HepG2 (cell line): ENCODE measurements around the gene BORCS5. TPM values are rescaled to one million over a fixed set of nuclear protein-coding genes. Genes with fewer than 3 reads are reported as not detected.

Source experiments
- ATAC-seq: fragments of 200-7000 bp; cut with Tn5 transposase; 3 replicates; pipeline ENCODE4 v1.9.1; 2020; ENCODE audit warnings: mild to moderate bottlenecking, moderate library complexity
- BruUV-seq: library from RNA; stranded (reverse); fragments of 400-500 nt; replicated peaks from 2 replicates; lab custom pipeline; 2021; lab: Mats Ljungman, UMichigan
- CTCF ChIA-PET: fragments of 300-600 bp; formaldehyde crosslinking; extraction: SDS; loops from one replicate; lab custom pipeline; 2021; ENCODE audit warnings: low total read pairs, inconsistent platforms, low intra/inter-chr PET ratio; lab: Yijun Ruan, JAX
- POLR2A ChIA-PET: fragments of 350-600 bp; sonication (Branson Sonifier 250); formaldehyde crosslinking; loops from one replicate; lab custom pipeline; 2020; ENCODE audit warnings: antibody characterized with exemption, inconsistent platforms; lab: Yijun Ruan, JAX
- DNase-seq: peaks from one replicate; pipeline ENCODE4 v3.0.0-alpha.2; 2015; ENCODE audit warnings: low spot score
- FAIRE-seq: peaks from 3 replicates; lab custom pipeline; 2011; peaks lifted over from hg19 to GRCh38; lab: Jason Lieb, UNC
- H2AFZ ChIP-seq: one replicate; pipeline ENCODE4 v1.6.1; 2011; ENCODE audit warnings: low read length, inconsistent platforms
- H3K27ac ChIP-seq: fragments of 300-600 bp; 3 replicates; pipeline ENCODE4 v1.8.0; 2011; ENCODE audit warnings: mixed run types, mild to moderate bottlenecking, mixed read lengths, low read length, inconsistent platforms; ENCODE audit not compliant: insufficient read depth; ENCODE audit errors: extremely low read length
- H3K27me3 ChIP-seq, 2 experiments: fragments of 200-600 bp in 1 of 2; 2 replicates in 1 of 2; 3 replicates in 1 of 2; pipeline versions ENCODE4 v1.6.0 to v1.8.0; 2011; ENCODE audit warnings: low read length in 2 of 2, mild to moderate bottlenecking in 2 of 2, moderate library complexity in 2 of 2, inconsistent platforms in 1 of 2; ENCODE audit not compliant: insufficient read depth in 2 of 2, control insufficient read depth in 1 of 2
- H3K36me3 ChIP-seq, 2 experiments: fragments of 200-600 bp in 1 of 2; replicated peaks in 1 of 2; 2 replicates in 1 of 2; 3 replicates in 1 of 2; pipeline versions ENCODE4 v1.5.1 to v1.8.0; 2011; ENCODE audit warnings: low read length in 2 of 2, inconsistent platforms in 1 of 2; ENCODE audit not compliant: insufficient read depth in 2 of 2, control insufficient read depth in 1 of 2
- H3K4me1 ChIP-seq: 2 replicates; pipeline ENCODE4 v1.5.1; 2012; ENCODE audit warnings: low read length, inconsistent platforms; ENCODE audit not compliant: insufficient read depth
- H3K4me2 ChIP-seq: 2 replicates; pipeline ENCODE4 v1.6.0; 2011; ENCODE audit warnings: low read depth, low read length, inconsistent platforms
- H3K4me3 ChIP-seq, 3 experiments: fragments of 200-600 bp in 1 of 3; sonication (generic), shearing (Covaris generic) in 1 of 3; replicated peaks in 1 of 3; 2 replicates each; pipeline ENCODE4 v1.5.1; 2011 to 2016; ENCODE audit warnings: low read length in 3 of 3, inconsistent platforms in 2 of 3, low read depth in 2 of 3, mild to moderate bottlenecking in 2 of 3, control low read depth in 1 of 3, mixed read lengths in 1 of 3; ENCODE audit not compliant: insufficient read depth in 1 of 3
- H3K79me2 ChIP-seq: one replicate; pipeline ENCODE4 v1.6.1; 2011; ENCODE audit warnings: low read length, inconsistent platforms; ENCODE audit not compliant: insufficient read depth
- H3K9ac ChIP-seq: 2 replicates; pipeline ENCODE4 v1.6.0; 2011; ENCODE audit warnings: mild to moderate bottlenecking, low read depth, low read length, inconsistent platforms; ENCODE audit not compliant: insufficient read depth
- H3K9me3 ChIP-seq: 2 replicates; pipeline ENCODE4 v1.5.1; 2012; ENCODE audit warnings: mild to moderate bottlenecking, low read length
- H4K20me1 ChIP-seq: 2 replicates; pipeline ENCODE4 v1.6.0; 2011; ENCODE audit warnings: inconsistent platforms, mild to moderate bottlenecking, low read length, moderate library complexity; ENCODE audit not compliant: insufficient read depth
- AKAP8 ChIP-seq: sonication (generic); formaldehyde crosslinking; IDR thresholded peaks from 2 replicates; pipeline ENCODE4 v1.5.1; 2020; ENCODE audit warnings: mild to moderate bottlenecking, missing genetic modification reagents
- CREBL2 ChIP-seq: sonication (generic); formaldehyde crosslinking; IDR thresholded peaks from 2 replicates; pipeline ENCODE4 v1.8.1; 2023; ENCODE audit warnings: missing genetic modification reagents, mild to moderate bottlenecking, borderline replicate concordance
- HOXA5 ChIP-seq: sonication (generic); formaldehyde crosslinking; IDR thresholded peaks from 2 replicates; pipeline ENCODE4 v1.4.0; 2020; ENCODE audit warnings: missing genetic modification reagents
- SALL2 ChIP-seq: sonication (generic); formaldehyde crosslinking; IDR thresholded peaks from 2 replicates; pipeline ENCODE4 v1.8.1; 2023; ENCODE audit warnings: mild to moderate bottlenecking, missing genetic modification reagents, inconsistent platforms
- ZBTB42 ChIP-seq: sonication (generic); formaldehyde crosslinking; IDR thresholded peaks from 2 replicates; pipeline ENCODE4 v1.5.0; 2020; ENCODE audit warnings: mild to moderate bottlenecking, missing genetic modification reagents
- ZMYM2 ChIP-seq: sonication (generic); formaldehyde crosslinking; IDR thresholded peaks from 2 replicates; pipeline ENCODE4 v1.8.0; 2022; ENCODE audit warnings: mild to moderate bottlenecking, missing genetic modification reagents
- ZNF20 ChIP-seq: sonication (generic); formaldehyde crosslinking; IDR thresholded peaks from 2 replicates; pipeline ENCODE4 v1.4.0; 2020; ENCODE audit warnings: mild to moderate bottlenecking, moderate library complexity, missing genetic modification reagents
- WGBS: methylation state at CpG from one replicate; pipeline ENCODE4 v1.1.6; 2017; ENCODE audit warnings: low lambda C conversion rate; 5-methylcytosine and 5-hydroxymethylcytosine counted together
- in situ Hi-C: cut with HindIII; loops from 2 replicates; pipeline ENCODE4 v1.10.0; 2017; ENCODE audit warnings: low pct_unique_long_range_greater_than_20kb; ENCODE audit not compliant: extremely low pct_ligation_motif_present
- intact Hi-C: fragments of 100-400 bp; cut with micrococcal nuclease; formaldehyde crosslinking; loops from one replicate; pipeline ENCODE4 v1.10.0; 2022; ENCODE audit not compliant: unreplicated experiment
- polyA plus RNA-seq, 8 experiments: library from polyadenylated mRNA; depleted of rRNA in 3 of 8; stranded (reverse) in 7 of 8; unstranded in 1 of 8; fragments of >200 nt; fragmentation: Illumina TruSeq in 4 of 8; extraction: Trizol in 4 of 8; gene quantifications; 2 replicates each; pipeline versions ENCODE4 v1.2.1 to v1.2.3, GENCODE V29; 2011 to 2016; ENCODE audit warnings: low read depth in 4 of 8, missing spikeins in 1 of 8, mixed read lengths in 1 of 8; ENCODE audit not compliant: insufficient read depth in 1 of 8
- total RNA-seq, 5 experiments: library from RNA; depleted of rRNA; stranded (reverse); fragments of >200 nt; fragmentation: Illumina TruSeq; extraction: Trizol; gene quantifications; 2 replicates each; pipeline ENCODE4 v1.2.3, GENCODE V29; 2016; ENCODE audit warnings: low read depth in 1 of 5
- TF ChIP-seq, protein P1 (sequence below): sonication (generic); formaldehyde crosslinking; IDR thresholded peaks from 2 replicates; pipeline ENCODE4 v1.4.0; 2020; ENCODE audit warnings: mild to moderate bottlenecking, missing genetic modification reagents

The BORCS5 gene
- total and polyA plus RNA-seq, 2 of the 13 experiments (the other 11 are each of a cell fraction or from before 2014, with no cell fraction given), result 3.9 to 4.7 TPM

DNA sequence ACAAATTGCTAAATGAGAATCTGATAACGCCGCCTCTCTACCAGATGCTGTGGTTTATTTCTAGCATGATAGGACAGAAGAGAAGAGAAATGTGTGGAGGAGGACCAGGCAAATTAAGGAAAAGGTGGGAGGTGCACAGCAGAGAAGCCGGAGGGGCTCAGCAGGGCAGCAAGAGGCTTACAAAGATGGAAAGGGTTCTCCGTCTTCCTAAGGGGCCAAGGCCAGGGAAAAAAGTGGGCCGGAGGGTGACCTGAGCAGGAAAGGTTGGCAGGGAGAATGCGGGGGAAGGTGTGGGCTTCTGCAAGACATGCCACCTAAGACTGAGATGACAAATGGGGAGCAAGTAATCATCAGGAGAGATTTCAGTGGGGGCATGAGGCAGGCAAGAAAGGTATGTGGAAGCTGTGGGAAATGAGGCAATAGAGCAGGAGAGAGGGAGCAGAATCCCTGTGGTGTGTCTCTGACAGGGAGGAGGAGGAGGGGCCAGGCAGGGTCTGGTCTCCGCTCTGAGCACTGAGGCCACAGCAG is 25.6 kb upstream of the BORCS5 start:
- ATAC-seq, result no peak
- Histone ChIP-seq H3K79me2 (no peaks in the 10 kb centered on the region), H3K27me3 (no peaks in the 10 kb centered on the region), H3K9ac (no peak overlapping the region), H3K4me1 (peaks cover 38% of the 10 kb centered on the region), H4K20me1 (no peaks in the 10 kb centered on the region), H3K4me3 (no peak overlapping the region), H3K9me3 (no peaks in the 10 kb centered on the region), H2AFZ (no peak overlapping the region), H3K4me2 (no peak overlapping the region; the same call in 1 of the 2 replicates), H3K36me3 (no peaks in the 10 kb centered on the region), H3K27ac (no peak overlapping the region)
- CTCF ChIA-PET, result no interaction called here
- in situ Hi-C loops, result no loop called here
- POLR2A ChIA-PET, result no interaction called here
- WGBS, result 76% methylated on average over 7 of the region's 7 CpGs
- intact Hi-C loops, result loop anchor here (5.0 kb wide), 1 partner anchor 164 kb away; no protein-coding TSS in a partner anchor
- FAIRE-seq, result no peak
- TF ChIP-seq SALL2 (CRISPR knock-in tag), result no peak
- TF ChIP-seq, protein P1, sequence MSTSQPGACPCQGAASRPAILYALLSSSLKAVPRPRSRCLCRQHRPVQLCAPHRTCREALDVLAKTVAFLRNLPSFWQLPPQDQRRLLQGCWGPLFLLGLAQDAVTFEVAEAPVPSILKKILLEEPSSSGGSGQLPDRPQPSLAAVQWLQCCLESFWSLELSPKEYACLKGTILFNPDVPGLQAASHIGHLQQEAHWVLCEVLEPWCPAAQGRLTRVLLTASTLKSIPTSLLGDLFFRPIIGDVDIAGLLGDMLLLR (CRISPR knock-in tag), result no peak
- TF ChIP-seq ZBTB42 (CRISPR knock-in tag), result no peak
- no peak for TF ChIP-seq CREBL2 (CRISPR knock-in tag)
- no peak for TF ChIP-seq ZNF20 (CRISPR knock-in tag)
- TF ChIP-seq HOXA5 (CRISPR knock-in tag), result no peak
- no peak for DNase-seq
- BruUV-seq, result no TSS peak

- peaks cover 42% of the 10 kb centered on the region for H3K4me1 ChIP-seq
- H3K27ac ChIP-seq, result no peak overlapping the region
- TF ChIP-seq AKAP8 (CRISPR knock-in tag) (no peak), ZMYM2 (CRISPR knock-in tag) (no peak)
- TF ChIP-seq, all 625 proteins: peak for 0
- WGBS, result 38% methylated on average over 1 of the region's 1 CpG
- no peak for FAIRE-seq
- in situ Hi-C loops (no loop called here), intact Hi-C loops (loop anchor here (5.0 kb wide), 1 partner anchor 165 kb away; no protein-coding TSS in a partner anchor)
- Histone ChIP-seq H4K20me1 (no peaks in the 10 kb centered on the region), H3K4me2 (no peak overlapping the region), H2AFZ (no peak overlapping the region), H3K9ac (no peak overlapping the region), H3K36me3 (no peaks in the 10 kb centered on the region), H3K27me3 (no peaks in the 10 kb centered on the region), H3K4me3 (no peak overlapping the region), H3K79me2 (no peaks in the 10 kb centered on the region), H3K9me3 (no peaks in the 10 kb centered on the region)
- DNase-seq, result no peak
- no peak for ATAC-seq
- ChIA-PET CTCF (no interaction called here), POLR2A (no interaction called here)
- BruUV-seq, result no TSS peak
These were observed 25.0 kb upstream of the BORCS5 start for GRCh38 chr12:12331896-12332295.
